HG03175 (cell line): ENCODE data around the gene CLCN4.

ENCODE experiments used
- ATAC-seq: cut with Tn5 transposase; IDR thresholded peaks from one replicate; pipeline ENCODE4 v1.9.1; 2021; ENCODE audit warnings: mild to moderate bottlenecking, moderate library complexity; ENCODE audit not compliant: unreplicated experiment

Gene CLCN4

GRCh38 chrX:10128386-10128785, 28.4 kb upstream of the CLCN4 start:
- no peak for ATAC-seq

- no peak for ATAC-seq
Observed at GRCh38 chrX:10129229-10129628, 27.5 kb upstream of the CLCN4 start.

GRCh38 chrX:10130354-10130753, 26.4 kb upstream of the CLCN4 start:
- ATAC-seq: no peak

- no peak for ATAC-seq
Observed at GRCh38 chrX:10133980-10134676, 22.6 kb upstream of the CLCN4 start.

GRCh38 chrX:10134921-10135320, 21.9 kb upstream of the CLCN4 start:
- ATAC-seq: no peak

GRCh38 chrX:10135561-10136399, 21.0 kb upstream of the CLCN4 start:
- no peak for ATAC-seq

- ATAC-seq: no peak
Observed at GRCh38 chrX:10138726-10139125, 18.0 kb upstream of the CLCN4 start.

- ATAC-seq: no peak
Observed at GRCh38 chrX:10140264-10140663, 16.5 kb upstream of the CLCN4 start.

GRCh38 chrX:10142041-10142599, 14.7 kb upstream of the CLCN4 start:
- no peak for ATAC-seq

- no peak for ATAC-seq
Observed at GRCh38 chrX:10143071-10143983, 13.4 kb upstream of the CLCN4 start.

GRCh38 chrX:10146346-10146745, 10.4 kb upstream of the CLCN4 start:
- no peak for ATAC-seq

- ATAC-seq: no peak
Observed at GRCh38 chrX:10152086-10152485, 4.7 kb upstream of the CLCN4 start.

GRCh38 chrX:10155137-10155536, 1.6 kb upstream of the CLCN4 start:
- ATAC-seq: no peak

GRCh38 chrX:10157032-10157341, 212 bp downstream of the CLCN4 start:
- ATAC-seq: no peak

GRCh38 chrX:10157543-10157942, 768 bp downstream of the CLCN4 start:
- ATAC-seq: no peak

- peak; percentile 58 for ATAC-seq
Observed at GRCh38 chrX:10158279-10159144, 1.7 kb downstream of the CLCN4 start.

- ATAC-seq: no peak
Observed at GRCh38 chrX:10159145-10159468, 2.3 kb downstream of the CLCN4 start.

GRCh38 chrX:10160211-10160610, 3.4 kb downstream of the CLCN4 start:
- ATAC-seq: no peak

GRCh38 chrX:10163031-10163430, 6.3 kb downstream of the CLCN4 start:
- ATAC-seq: no peak

- ATAC-seq: no peak
Observed at GRCh38 chrX:10164879-10165278, 8.1 kb downstream of the CLCN4 start.
